BLaER1 (cell line): ENCODE measurements around the gene MT1G.
"Not testable (repeated sequence)": the region's sequence is repeated elsewhere in the genome, so short reads cannot be mapped to it uniquely, and the experiment has no call there.

ENCODE experiments used
- H3K27ac ChIP-seq: shearing (Covaris generic); formaldehyde crosslinking; 2 replicates; pipeline ENCODE4 v1.8.1; 2022
- H3K27me3 ChIP-seq: shearing (Covaris generic); formaldehyde crosslinking; 2 replicates; pipeline ENCODE4 v1.8.1; 2022
- H3K36me3 ChIP-seq: shearing (Covaris generic); formaldehyde crosslinking; 2 replicates; pipeline ENCODE4 v1.8.1; 2022
- H3K4me1 ChIP-seq: shearing (Covaris generic); formaldehyde crosslinking; 2 replicates; pipeline ENCODE4 v1.8.1; 2022
- H3K4me2 ChIP-seq: shearing (Covaris generic); formaldehyde crosslinking; 2 replicates; pipeline ENCODE4 v1.8.1; 2022
- H3K4me3 ChIP-seq: shearing (Covaris generic); formaldehyde crosslinking; 2 replicates; pipeline ENCODE4 v1.8.1; 2022
- H3K9ac ChIP-seq: shearing (Covaris generic); formaldehyde crosslinking; 2 replicates; pipeline ENCODE4 v1.8.1; 2022
- H3K9me3 ChIP-seq: shearing (Covaris generic); formaldehyde crosslinking; 2 replicates; pipeline ENCODE4 v1.8.1; 2022
- H4K20me1 ChIP-seq: shearing (Covaris generic); formaldehyde crosslinking; 2 replicates; pipeline ENCODE4 v1.8.1; 2022
- Cebpa-rat ChIP-seq: shearing (Covaris generic); IDR thresholded peaks from 2 replicates; pipeline ENCODE4 v1.8.1; 2022

The MT1G gene

DNA sequence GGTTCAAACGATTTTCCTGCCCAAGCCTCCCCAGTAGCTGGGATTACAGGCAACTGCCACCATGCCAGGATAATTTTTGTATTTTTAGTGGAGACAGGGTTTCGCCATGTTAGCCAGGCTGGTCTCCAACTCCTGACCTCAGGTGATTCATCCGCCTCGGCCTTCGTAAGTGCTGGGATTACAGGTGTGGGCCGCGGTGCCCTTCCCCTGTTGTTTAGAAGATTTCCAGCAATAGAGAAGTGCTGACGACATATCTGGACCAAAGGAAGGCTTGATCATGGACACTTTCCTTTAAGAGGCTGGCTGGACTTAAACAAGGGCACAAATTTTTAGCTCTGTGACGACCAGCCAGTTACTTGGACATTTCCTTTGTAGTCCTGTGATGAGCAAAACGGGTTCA, 36.7 kb downstream of the MT1G start:
- no peak overlapping the region for H3K27ac ChIP-seq
- H3K4me1 ChIP-seq, result no peaks in the 10 kb centered on the region
- peaks cover 100% of the 10 kb centered on the region for H3K27me3 ChIP-seq
- peaks cover 16% of the 10 kb centered on the region for H3K9me3 ChIP-seq
- no peak for TF ChIP-seq Cebpa-rat
- peaks cover 57% of the 10 kb centered on the region for H4K20me1 ChIP-seq
- no peak overlapping the region for H3K4me3 ChIP-seq
- no peak overlapping the region for H3K4me2 ChIP-seq
- no peak overlapping the region for H3K9ac ChIP-seq
- no peaks in the 10 kb centered on the region for H3K36me3 ChIP-seq

DNA sequence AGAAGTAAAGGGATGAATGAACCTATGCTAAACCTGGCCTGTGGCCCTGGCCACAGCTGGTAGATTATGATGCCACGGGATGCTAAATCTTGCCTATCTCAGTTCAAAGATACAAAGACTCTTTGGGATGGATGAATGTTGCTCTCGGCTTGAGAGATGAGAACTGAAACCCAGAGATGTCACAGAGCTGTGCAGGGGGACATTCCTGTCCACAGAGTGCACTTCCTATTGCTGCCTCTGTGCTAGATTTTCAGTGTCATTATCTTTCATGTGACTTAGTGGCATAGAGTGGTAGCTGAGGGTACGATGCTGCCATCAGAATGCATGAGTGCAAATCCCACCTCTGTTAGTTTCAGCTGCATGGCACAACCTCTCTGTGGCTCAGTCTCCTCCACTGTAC, 37.7 kb downstream of the MT1G start:
- Histone ChIP-seq H3K9ac (no peak overlapping the region), H3K9me3 (peaks cover 7% of the 10 kb centered on the region), H4K20me1 (peaks cover 57% of the 10 kb centered on the region), H3K4me2 (no peak overlapping the region), H3K4me3 (no peak overlapping the region), H3K27ac (no peak overlapping the region), H3K36me3 (no peaks in the 10 kb centered on the region), H3K27me3 (peaks cover 100% of the 10 kb centered on the region), H3K4me1 (peaks cover 10% of the 10 kb centered on the region)
- no peak for TF ChIP-seq Cebpa-rat

DNA sequence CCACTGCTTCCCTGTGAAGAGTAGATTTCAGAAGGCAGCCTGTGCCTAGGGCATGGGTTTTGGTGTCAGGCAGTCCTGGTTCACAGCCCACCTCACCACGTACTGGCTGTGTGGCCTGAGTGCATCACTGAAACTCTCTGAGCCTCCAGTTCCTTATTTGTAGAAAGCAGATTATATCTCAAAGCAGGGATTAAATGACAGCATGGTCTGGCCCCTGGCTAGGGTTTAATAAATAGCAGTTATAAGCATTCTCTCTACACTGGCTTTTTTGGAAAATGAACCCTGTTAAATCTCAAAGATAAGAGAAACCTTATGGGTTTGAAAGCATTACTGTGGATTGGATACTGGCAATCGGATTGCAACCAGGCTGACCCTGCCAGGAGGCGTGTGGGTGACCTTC, 38.3 kb downstream of the MT1G start:
- Histone ChIP-seq H3K9ac (no peak overlapping the region), H3K27ac (no peak overlapping the region), H4K20me1 (peaks cover 57% of the 10 kb centered on the region), H3K4me3 (no peak overlapping the region), H3K9me3 (peaks cover under 1% of the 10 kb centered on the region; the same call in 1 of the 2 replicates), H3K4me1 (peaks cover 11% of the 10 kb centered on the region), H3K36me3 (no peaks in the 10 kb centered on the region), H3K27me3 (peaks cover 100% of the 10 kb centered on the region), H3K4me2 (no peak overlapping the region)
- TF ChIP-seq Cebpa-rat, result no peak

DNA sequence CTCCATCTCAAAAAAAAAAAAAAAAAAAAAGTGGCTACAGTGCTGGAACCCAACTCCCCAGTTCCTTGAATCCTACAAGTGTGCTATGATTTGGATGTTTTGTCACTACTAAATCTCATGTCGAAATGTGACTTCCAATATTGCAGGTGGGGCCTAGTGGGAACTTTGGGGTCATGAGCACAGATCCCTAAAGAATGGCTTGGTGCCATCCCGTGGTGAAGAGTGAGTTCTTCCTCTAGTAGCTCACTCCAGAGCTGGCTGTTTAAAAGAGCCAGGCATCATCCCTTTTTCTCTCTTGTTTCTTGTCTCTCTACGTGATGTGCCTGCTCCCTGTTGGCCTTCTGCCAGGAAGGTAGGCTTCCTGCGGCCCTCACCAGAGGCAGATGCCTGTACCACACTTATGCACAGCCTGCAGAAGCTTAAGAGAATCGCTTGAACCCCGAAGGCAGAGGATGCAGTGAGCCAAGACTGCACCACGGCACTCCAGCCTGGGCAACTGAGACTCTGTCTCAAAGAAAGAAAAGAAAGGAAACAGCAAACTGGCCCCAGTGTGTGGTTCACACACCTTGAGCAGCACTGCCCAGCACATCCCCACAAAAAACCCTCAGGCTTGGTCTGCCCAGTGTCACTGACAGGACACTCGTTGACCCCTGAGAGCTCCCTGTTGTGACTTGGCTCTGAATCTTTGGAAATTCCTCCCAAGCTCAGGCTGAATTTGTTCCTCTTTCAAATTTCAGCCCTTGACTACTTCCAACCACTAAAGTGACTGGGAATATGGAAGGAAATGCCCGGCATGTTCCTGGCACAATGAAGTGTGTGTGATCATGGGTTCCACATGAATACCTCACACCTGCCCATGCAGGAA, 39.1 kb downstream of the MT1G start:
- Histone ChIP-seq H3K9me3 (no peaks in the 10 kb centered on the region), H4K20me1 (peaks cover 53% of the 10 kb centered on the region), H3K27me3 (peaks cover 98% of the 10 kb centered on the region), H3K9ac (no peak overlapping the region), H3K4me3 (no peak overlapping the region), H3K36me3 (no peaks in the 10 kb centered on the region), H3K4me1 (peaks cover 11% of the 10 kb centered on the region), H3K4me2 (no peak overlapping the region), H3K27ac (no peak overlapping the region)
- no peak for TF ChIP-seq Cebpa-rat

DNA sequence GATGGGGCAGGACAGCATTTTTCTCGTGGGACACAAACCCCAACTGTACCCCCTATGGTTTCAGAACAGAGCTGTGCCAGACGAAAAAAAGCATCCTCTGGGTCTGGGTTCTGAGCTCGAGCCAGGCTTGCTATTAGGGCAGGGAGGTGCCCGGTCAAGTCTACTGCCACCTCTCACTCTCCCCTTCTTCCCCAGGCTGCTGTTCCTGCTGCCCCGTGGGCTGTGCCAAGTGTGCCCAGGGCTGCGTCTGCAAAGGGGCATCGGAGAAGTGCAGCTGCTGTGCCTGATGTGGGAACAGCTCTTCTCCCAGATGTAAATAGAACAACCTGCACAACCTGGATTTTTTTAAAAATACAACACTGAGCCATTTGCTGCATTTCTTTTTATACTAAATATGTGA, 41.2 kb downstream of the MT1G start:
- Histone ChIP-seq H3K9me3 (no peaks in the 10 kb centered on the region), H3K4me2 (no peak overlapping the region), H3K36me3 (no peaks in the 10 kb centered on the region), H3K27ac (no peak overlapping the region), H3K9ac (no peak overlapping the region), H3K4me1 (peaks cover 11% of the 10 kb centered on the region), H3K4me3 (no peak overlapping the region), H3K27me3 (peaks cover 86% of the 10 kb centered on the region), H4K20me1 (peaks cover 33% of the 10 kb centered on the region)
- no peak for TF ChIP-seq Cebpa-rat

DNA sequence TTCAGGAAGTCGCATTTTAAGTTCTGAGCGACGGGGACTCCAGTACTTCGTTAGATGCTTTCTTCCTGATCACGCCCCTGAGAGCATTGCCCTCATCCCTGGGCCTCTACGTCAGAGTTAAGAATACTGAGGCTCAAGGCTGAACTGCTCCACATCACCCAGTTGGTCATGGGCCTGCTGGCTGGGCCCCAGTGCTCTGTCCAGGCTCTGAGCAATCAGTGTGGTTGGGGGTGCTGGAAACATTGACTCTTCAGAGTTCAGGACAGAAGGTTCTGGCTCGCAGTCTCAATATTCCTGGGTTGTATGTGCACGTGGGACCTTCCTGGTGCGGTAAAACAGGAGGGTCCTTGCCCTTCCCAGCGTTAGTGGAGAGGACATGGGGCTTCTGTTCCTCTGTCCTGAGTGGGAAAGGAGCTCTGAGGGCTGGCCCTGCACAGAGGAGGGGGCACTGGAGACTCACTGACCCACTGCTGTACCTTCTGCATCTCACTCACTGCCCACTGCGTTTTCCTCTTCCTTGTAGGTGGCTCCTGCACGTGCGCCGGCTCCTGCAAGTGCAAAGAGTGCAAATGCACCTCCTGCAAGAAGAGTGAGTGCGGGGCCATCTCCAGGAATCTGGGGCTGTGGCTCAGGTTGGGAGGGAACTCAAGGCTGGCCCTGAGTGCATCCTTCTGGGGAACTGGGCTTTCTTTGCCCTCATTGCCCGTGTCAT, 41.8 kb downstream of the MT1G start:
- TF ChIP-seq Cebpa-rat, result no peak
- no peaks in the 10 kb centered on the region for H3K36me3 ChIP-seq

DNA sequence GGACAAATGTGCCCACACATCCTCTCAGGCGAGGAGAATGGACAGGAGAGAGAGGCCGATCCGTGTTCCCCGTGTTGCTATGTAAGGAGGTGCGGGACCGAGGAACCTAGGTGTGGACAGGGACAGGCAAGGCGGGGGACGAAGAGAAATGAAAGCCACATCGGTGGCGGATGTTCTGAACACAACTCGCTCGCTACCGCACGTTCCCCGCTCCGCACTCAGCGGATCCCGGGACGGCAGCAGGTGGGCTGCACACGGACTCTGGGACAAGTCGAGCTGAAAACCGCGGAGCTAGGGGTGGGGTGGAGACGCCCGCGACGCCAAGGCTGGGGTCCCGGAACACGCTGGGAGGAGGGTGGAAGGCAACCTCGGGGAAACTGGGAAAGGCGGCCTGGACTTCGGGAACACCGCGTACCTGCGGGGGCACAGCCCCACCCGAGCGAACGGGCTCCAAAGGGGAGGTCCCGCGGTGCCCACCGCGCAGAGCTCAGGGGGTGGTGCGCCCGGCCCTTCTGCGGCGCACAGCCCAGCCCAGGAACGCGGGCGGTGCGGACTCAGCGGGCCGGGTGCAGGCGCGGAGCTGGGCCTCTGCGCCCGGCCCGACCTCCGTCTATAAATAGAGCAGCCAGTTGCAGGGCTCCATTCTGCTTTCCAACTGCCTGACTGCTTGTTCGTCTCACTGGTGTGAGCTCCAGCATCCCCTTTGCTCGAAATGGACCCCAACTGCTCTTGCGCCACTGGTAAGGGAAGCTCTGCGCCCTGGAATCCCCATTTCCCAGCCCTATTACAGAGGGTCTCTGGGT, 42.5 kb downstream of the MT1G start, which contains the start of gene MT1E:
TSS of gene MT1E (plus strand) at position 642 of the 803 bp plus-strand sequence. CDS start at position 713, 71 bp downstream.
- H3K27ac ChIP-seq, result no peak within 1 kb of the TSS
- H3K4me2 ChIP-seq, result peak within 1 kb of the TSS; percentile 60
- no peaks in the 10 kb centered on the region for H3K36me3 ChIP-seq
- H3K4me1 ChIP-seq, result peaks cover 11% of the 10 kb centered on the region
- H3K9ac ChIP-seq, result no peak within 1 kb of the TSS
- H4K20me1 ChIP-seq, result peaks cover 25% of the 10 kb centered on the region; the same call in 1 of the 2 replicates
- TF ChIP-seq Cebpa-rat, result no peak
- no peaks in the 10 kb centered on the region for H3K9me3 ChIP-seq
- H3K4me3 ChIP-seq, result peak within 1 kb of the TSS; percentile 53
- peaks cover 80% of the 10 kb centered on the region for H3K27me3 ChIP-seq

More for the DNA sequence above, 41.8 kb downstream of the MT1G start:
- Histone ChIP-seq H3K27ac (no peak overlapping the region), H4K20me1 (peaks cover 27% of the 10 kb centered on the region; the same call in 1 of the 2 replicates), H3K4me2 (peak overlapping the region; percentile 60), H3K9me3 (no peaks in the 10 kb centered on the region), H3K9ac (no peak overlapping the region), H3K27me3 (peaks cover 86% of the 10 kb centered on the region), H3K4me1 (peaks cover 11% of the 10 kb centered on the region), H3K4me3 (peak overlapping the region; percentile 53; the same call in 1 of the 2 replicates)

DNA sequence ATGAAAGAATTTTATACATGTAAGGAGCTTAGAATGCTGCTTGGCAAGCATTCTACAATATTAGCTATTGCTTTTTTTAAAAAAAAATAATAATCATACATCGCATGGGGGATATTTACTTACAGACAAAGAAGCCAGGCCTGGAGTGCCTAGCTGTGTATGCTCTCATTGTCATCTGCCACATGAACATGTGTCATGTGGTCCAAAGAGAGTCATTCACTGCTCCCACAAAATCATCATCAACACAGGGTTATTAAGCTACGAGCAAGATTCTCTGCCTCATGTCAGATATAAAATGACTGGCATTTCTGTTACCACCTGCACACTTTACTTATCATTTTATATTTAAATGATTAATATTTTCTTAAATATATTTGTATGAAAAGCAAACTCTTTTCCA, 44.2 kb downstream of the MT1G start:
- H3K27me3 ChIP-seq, result peaks cover 80% of the 10 kb centered on the region
- H3K9ac ChIP-seq, result no peak overlapping the region
- H3K4me1 ChIP-seq, result peaks cover 11% of the 10 kb centered on the region
- no peak overlapping the region for H3K4me3 ChIP-seq
- no peak for TF ChIP-seq Cebpa-rat
- no peaks in the 10 kb centered on the region for H3K9me3 ChIP-seq
- H3K36me3 ChIP-seq, result no peaks in the 10 kb centered on the region
- peaks cover 25% of the 10 kb centered on the region; the same call in 1 of the 2 replicates for H4K20me1 ChIP-seq
- no peak overlapping the region for H3K4me2 ChIP-seq
- H3K27ac ChIP-seq, result no peak overlapping the region

DNA sequence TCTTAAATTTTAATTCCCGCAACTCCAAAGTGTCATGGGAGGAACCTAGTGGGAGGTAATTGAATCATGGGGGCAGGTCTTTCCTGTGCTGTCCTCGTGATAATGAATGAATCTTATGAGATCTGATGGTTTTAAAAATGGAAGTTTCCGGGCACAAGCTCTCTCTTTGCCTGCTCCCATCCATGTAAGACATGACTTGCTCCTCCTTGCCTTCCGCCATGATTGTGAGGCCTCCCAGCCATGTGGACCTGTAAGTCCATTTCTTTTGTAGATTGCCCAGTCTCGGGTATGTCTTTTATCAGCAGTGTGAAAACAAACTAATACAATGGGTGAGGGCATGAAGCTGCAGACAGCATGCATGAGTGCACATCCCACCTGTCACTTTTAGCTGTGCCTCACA, 44.7 kb downstream of the MT1G start:
- H3K4me3 ChIP-seq, H3K36me3 ChIP-seq, H3K9ac ChIP-seq, H3K9me3 ChIP-seq, H3K4me2 ChIP-seq, H3K27ac ChIP-seq: not testable (repeated sequence)
- peaks cover 80% of the 10 kb centered on the region for H3K27me3 ChIP-seq
- peaks cover 11% of the 10 kb centered on the region for H3K4me1 ChIP-seq
- H4K20me1 ChIP-seq, result peaks cover 25% of the 10 kb centered on the region; the same call in 1 of the 2 replicates

DNA sequence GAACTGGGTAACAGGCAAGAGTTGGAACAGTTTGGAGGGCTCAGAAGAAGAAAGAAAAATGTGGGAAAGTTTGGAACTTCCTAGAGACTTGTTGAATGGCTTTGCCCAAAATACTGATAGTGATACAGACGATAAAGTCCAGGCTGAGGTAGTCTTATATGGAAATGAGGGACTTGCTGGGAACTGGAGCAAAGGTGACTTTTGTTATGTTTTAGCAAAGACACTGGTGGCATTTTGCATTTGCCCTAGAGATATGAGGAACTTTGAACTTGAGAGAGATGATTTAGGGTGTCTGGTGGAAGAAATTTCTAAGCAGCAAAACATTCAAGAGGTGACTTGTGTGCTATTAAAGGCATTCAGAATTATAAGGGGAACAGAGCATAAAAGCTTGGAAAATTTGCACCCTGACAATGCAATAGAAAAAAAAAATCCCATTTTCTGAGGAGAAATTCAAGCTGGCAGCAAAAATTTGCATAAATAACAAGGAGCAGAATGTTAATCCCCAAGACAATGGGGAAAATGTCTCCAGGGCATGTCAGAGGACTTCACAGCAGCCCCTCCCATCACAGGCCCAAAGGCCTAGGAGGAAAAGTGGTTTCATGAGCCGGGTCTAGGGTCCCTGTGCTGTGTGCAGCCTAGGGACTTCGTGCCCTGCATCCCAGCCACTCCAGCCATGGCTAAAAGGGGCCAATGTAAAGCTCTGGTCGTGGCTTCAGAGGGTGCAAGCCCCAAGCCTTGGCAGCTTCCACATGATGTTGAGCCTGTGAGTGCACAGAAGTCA, 46.0 kb downstream of the MT1G start:
- Histone ChIP-seq H3K4me1 (peaks cover 11% of the 10 kb centered on the region), H3K27me3 (peaks cover 80% of the 10 kb centered on the region)
- not testable (repeated sequence) for H3K4me2 ChIP-seq

More for the DNA sequence above, 46.0 kb downstream of the MT1G start:
- H3K9me3 ChIP-seq, H3K27ac ChIP-seq, H3K4me3 ChIP-seq, H3K9ac ChIP-seq, H3K36me3 ChIP-seq: not testable (repeated sequence)
- peaks cover 31% of the 10 kb centered on the region; the same call in 1 of the 2 replicates for H4K20me1 ChIP-seq
